Measurements from ENCODE around the gene SKAP2. TPM values are rescaled to one million over a fixed set of nuclear protein-coding genes. Genes with fewer than 3 reads are reported as not detected.

Gene SKAP2
- polyA plus RNA-seq, 3 donors, result 19.2 to 204 (median 158) TPM

- Mint-ChIP-seq H3K27me3 (ENCODE audit: low read depth in 3 of 3) (peaks cover 0 to 3% (median 0%) of the 10 kb centered on the region in 3 donors), H3K36me3 (peaks cover 43 to 51% of the 10 kb centered on the region in 2 donors), H3K4me1 (peaks cover 11% of the 10 kb centered on the region), H3K4me3 (no peak overlapping the region), H3K27ac (no peak overlapping the region), H3K9me3 (no peaks in the 10 kb centered on the region)
- DNase-seq, result no peak
- no peak for TF ChIP-seq CTCF (IDR thresholded peaks at IDR 0.05)
- Histone ChIP-seq H4K20me1 (ENCODE audit: insufficient read depth, low read length) (no peaks in the 10 kb centered on the region), H3K4me1 (ENCODE audit: control insufficient read depth in 1 of 2, insufficient read depth in 2 of 2, low read length in 2 of 2) (peaks cover 0 to 5% of the 10 kb centered on the region in 2 donors), H3K27me3 (ENCODE audit: control insufficient read depth in 2 of 2, insufficient read depth in 2 of 2, low read length in 2 of 2) (no peaks in the 10 kb centered on the region), H2AFZ (ENCODE audit: insufficient read depth, low read depth, low read length, poor library complexity, severe bottlenecking) (no peak overlapping the region), H3K9me3 (replicated peaks in 1 of 2; ENCODE audit: control insufficient read depth in 1 of 2, insufficient read depth in 1 of 2, low read length in 2 of 2) (no peaks in the 10 kb centered on the region), H3K9ac (ENCODE audit: insufficient read depth, low read length, poor library complexity, severe bottlenecking) (no peak overlapping the region), H3K4me3 (replicated peaks in 1 of 3; ENCODE audit: low read depth in 2 of 3, low read length in 3 of 3) (no peak overlapping the region), H3K79me2 (ENCODE audit: insufficient read depth, low read length) (no peaks in the 10 kb centered on the region), H3K27ac (ENCODE audit: low read depth in 1 of 2, low read length in 2 of 2) (no peak overlapping the region), H3K4me2 (replicated peaks; ENCODE audit: extremely low read depth, low read length, poor library complexity, severe bottlenecking) (no peak overlapping the region), H3K36me3 (replicated peaks in 1 of 2; ENCODE audit: control insufficient read depth in 1 of 2, insufficient read depth in 2 of 2, low read length in 2 of 2) (peaks cover 6 to 32% of the 10 kb centered on the region in 2 donors)
- intact Hi-C loops (cut with micrococcal nuclease), result no loop called here
- WGBS (ENCODE audit: insufficient coverage), result no CpG with 5 or more reads among the region's 2 CpGs
These were observed 191.1 kb downstream of the SKAP2 start for GRCh38 chr7:26673271-26673670.

GRCh38 chr7:26670841-26671240 lies 193.5 kb downstream of the SKAP2 start:
- peaks cover 4 to 32% of the 10 kb centered on the region in 2 donors for H3K36me3 ChIP-seq (replicated peaks in 1 of 2; ENCODE audit: control insufficient read depth in 1 of 2, insufficient read depth in 2 of 2, low read length in 2 of 2)
- TF ChIP-seq CTCF (IDR thresholded peaks at IDR 0.05), result no peak
- H3K36me3 Mint-ChIP-seq, result peaks cover 35 to 39% of the 10 kb centered on the region in 2 donors
- no peak overlapping the region for H3K9ac ChIP-seq (ENCODE audit: insufficient read depth, low read length, poor library complexity, severe bottlenecking)
- H4K20me1 ChIP-seq (ENCODE audit: insufficient read depth, low read length), result no peaks in the 10 kb centered on the region
- DNase-seq, result no peak
- WGBS (ENCODE audit: insufficient coverage), result no CpG with 5 or more reads among the region's 2 CpGs
- peaks cover 0 to 3% (median 0%) of the 10 kb centered on the region in 3 donors for H3K27me3 Mint-ChIP-seq (ENCODE audit: low read depth in 3 of 3)
- H3K9me3 ChIP-seq (replicated peaks in 1 of 2; ENCODE audit: control insufficient read depth in 1 of 2, insufficient read depth in 1 of 2, low read length in 2 of 2), result no peaks in the 10 kb centered on the region
- peaks cover 0 to 5% of the 10 kb centered on the region in 2 donors for H3K4me1 ChIP-seq (ENCODE audit: control insufficient read depth in 1 of 2, insufficient read depth in 2 of 2, low read length in 2 of 2)
- no peaks in the 10 kb centered on the region for H3K79me2 ChIP-seq (ENCODE audit: insufficient read depth, low read length)
- H2AFZ ChIP-seq (ENCODE audit: insufficient read depth, low read depth, low read length, poor library complexity, severe bottlenecking), result no peak overlapping the region
- H3K9me3 Mint-ChIP-seq, result no peaks in the 10 kb centered on the region
- H3K27ac Mint-ChIP-seq, result no peak overlapping the region
- H3K4me3 ChIP-seq (replicated peaks in 1 of 3; ENCODE audit: low read depth in 2 of 3, low read length in 3 of 3), result no peak overlapping the region
- no peaks in the 10 kb centered on the region for H3K27me3 ChIP-seq (ENCODE audit: control insufficient read depth in 2 of 2, insufficient read depth in 2 of 2, low read length in 2 of 2)
- H3K4me2 ChIP-seq (replicated peaks; ENCODE audit: extremely low read depth, low read length, poor library complexity, severe bottlenecking), result no peak overlapping the region
- no peak overlapping the region for H3K4me3 Mint-ChIP-seq
- intact Hi-C loops (cut with micrococcal nuclease), result no loop called here
- H3K27ac ChIP-seq (ENCODE audit: low read depth in 1 of 2, low read length in 2 of 2), result no peak overlapping the region
- peaks cover 11% of the 10 kb centered on the region for H3K4me1 Mint-ChIP-seq

Measured in CD14-positive monocyte (primary cell).